Measurements from ENCODE around the gene ACTA1.

Gene ACTA1

GRCh38 chr1:229464672-229465071 lies 30.8 kb upstream of the ACTA1 start:
- Histone ChIP-seq H3K9ac (ENCODE audit: low read depth, low read length) (no peak overlapping the region), H3K4me2 (ENCODE audit: insufficient read depth, low read length) (no peak overlapping the region), H3K27ac (ENCODE audit: low read length) (no peak overlapping the region), H3K9me3 (ENCODE audit: insufficient read depth, low read length, severe bottlenecking) (no peaks in the 10 kb centered on the region), H3K27me3 (ENCODE audit: insufficient read depth, low read length, poor library complexity) (no peaks in the 10 kb centered on the region), H3K4me3 (ENCODE audit: low read depth in 1 of 2, low read length in 2 of 2) (no peak overlapping the region), H3K36me3 (ENCODE audit: insufficient read depth, low read length) (peaks cover 97% of the 10 kb centered on the region), H4K20me1 (ENCODE audit: insufficient read depth, low read length) (no peaks in the 10 kb centered on the region), H3K4me1 (ENCODE audit: insufficient read depth, low read length) (no peaks in the 10 kb centered on the region), H2AFZ (ENCODE audit: low read depth, low read length) (no peak overlapping the region), H3K79me2 (ENCODE audit: insufficient read depth, low read length) (no peaks in the 10 kb centered on the region)
- ATAC-seq (ENCODE audit: insufficient read depth, low read depth) = no peak
- no peak for DNase-seq
- TF ChIP-seq CTCF (IDR thresholded peaks at IDR 0.05; ENCODE audit: borderline replicate concordance, extremely low read depth, low read length, poor library complexity, severe bottlenecking) (no peak), EZH2 (IDR thresholded peaks at IDR 0.05; ENCODE audit: borderline replicate concordance, low read depth, low read length, severe bottlenecking) (no peak)

GRCh38 chr1:229461032-229461668 lies 27.3 kb upstream of the ACTA1 start:
- TF ChIP-seq EZH2 (IDR thresholded peaks at IDR 0.05; ENCODE audit: borderline replicate concordance, low read depth, low read length, severe bottlenecking) (no peak), CTCF (IDR thresholded peaks at IDR 0.05; ENCODE audit: borderline replicate concordance, extremely low read depth, low read length, poor library complexity, severe bottlenecking) (no peak)
- Histone ChIP-seq H3K27me3 (ENCODE audit: insufficient read depth, low read length, poor library complexity) (no peaks in the 10 kb centered on the region), H3K79me2 (ENCODE audit: insufficient read depth, low read length) (no peaks in the 10 kb centered on the region), H3K4me3 (ENCODE audit: low read depth in 1 of 2, low read length in 2 of 2) (no peak overlapping the region), H3K9ac (ENCODE audit: low read depth, low read length) (no peak overlapping the region), H3K4me2 (ENCODE audit: insufficient read depth, low read length) (no peak overlapping the region), H3K27ac (ENCODE audit: low read length) (no peak overlapping the region), H3K36me3 (ENCODE audit: insufficient read depth, low read length) (peaks cover 93% of the 10 kb centered on the region), H3K4me1 (ENCODE audit: insufficient read depth, low read length) (no peaks in the 10 kb centered on the region), H2AFZ (ENCODE audit: low read depth, low read length) (no peak overlapping the region), H4K20me1 (ENCODE audit: insufficient read depth, low read length) (no peaks in the 10 kb centered on the region), H3K9me3 (ENCODE audit: insufficient read depth, low read length, severe bottlenecking) (no peaks in the 10 kb centered on the region)
- DNase-seq (no peak), ATAC-seq (ENCODE audit: insufficient read depth, low read depth) (no peak)

- no peak for DNase-seq
- Histone ChIP-seq H3K4me3 (ENCODE audit: low read depth in 1 of 2, low read length in 2 of 2) (no peak overlapping the region), H3K9ac (ENCODE audit: low read depth, low read length) (no peak overlapping the region), H4K20me1 (ENCODE audit: insufficient read depth, low read length) (no peaks in the 10 kb centered on the region), H3K4me1 (ENCODE audit: insufficient read depth, low read length) (no peaks in the 10 kb centered on the region), H3K79me2 (ENCODE audit: insufficient read depth, low read length) (no peaks in the 10 kb centered on the region), H3K27ac (ENCODE audit: low read length) (no peak overlapping the region), H3K9me3 (ENCODE audit: insufficient read depth, low read length, severe bottlenecking) (no peaks in the 10 kb centered on the region), H3K4me2 (ENCODE audit: insufficient read depth, low read length) (no peak overlapping the region), H3K36me3 (ENCODE audit: insufficient read depth, low read length) (peaks cover 92% of the 10 kb centered on the region), H2AFZ (ENCODE audit: low read depth, low read length) (no peak overlapping the region), H3K27me3 (ENCODE audit: insufficient read depth, low read length, poor library complexity) (no peaks in the 10 kb centered on the region)
- no peak for ATAC-seq (ENCODE audit: insufficient read depth, low read depth)
- TF ChIP-seq EZH2 (IDR thresholded peaks at IDR 0.05; ENCODE audit: borderline replicate concordance, low read depth, low read length, severe bottlenecking) (no peak), CTCF (IDR thresholded peaks at IDR 0.05; ENCODE audit: borderline replicate concordance, extremely low read depth, low read length, poor library complexity, severe bottlenecking) (no peak)
Observed at GRCh38 chr1:229459815-229460214, 25.9 kb upstream of the ACTA1 start.

Measured in DND-41 (cell line).